T-cell (primary cell): ENCODE results near the gene FSHR. TPM values are rescaled to one million over a fixed set of nuclear protein-coding genes. Genes with fewer than 3 reads are reported as not detected.

Experiments
- ATAC-seq, 4 experiments: fragments of 200-7000 bp in 3 of 4; fragments of 150-1000 bp in 1 of 4; cut with Tn5 transposase; replicated peaks in 1 of 4; 1 replicate in 3 of 4; 2 replicates in 1 of 4; pipeline ENCODE4 v1.10.0; 2021; ENCODE audit warnings: moderate library complexity in 3 of 4, mild to moderate bottlenecking in 2 of 4, moderate number of reproducible peaks in 1 of 4
- CTCF ChIA-PET, 2 donors: fragments of 300-600 bp; sonication (Branson Sonifier 250); formaldehyde crosslinking; loops; one replicate each; lab custom pipeline; 2022; ENCODE audit warnings: antibody characterized with exemption in 2 of 2; lab: Charles Lee
- POLR2A ChIA-PET, 2 donors: fragments of 300-600 bp; sonication (Branson Sonifier 250); formaldehyde crosslinking; loops; one replicate each; lab custom pipeline; 2022; ENCODE audit warnings: antibody characterized with exemption in 2 of 2; lab: Charles Lee
- DNase-seq, 35 experiments: peaks; one replicate each; pipeline versions ENCODE4 v3.0.0 to v3.0.0-alpha.2; 2013 to 2023
- H3K27ac ChIP-seq: one replicate; pipeline ENCODE4 v1.5.1; 2013; ENCODE audit warnings: low read length
- H3K27me3 ChIP-seq, 2 experiments: replicated peaks in 1 of 2; 1 replicate in 1 of 2; 2 replicates in 1 of 2; pipeline versions ENCODE4 v1.6.1 to v1.7.0; 2013; ENCODE audit warnings: low read length in 1 of 2, mixed read lengths in 1 of 2; ENCODE audit not compliant: control insufficient read depth in 2 of 2, insufficient read depth in 2 of 2; ENCODE audit errors: extremely low read depth in 1 of 2
- H3K36me3 ChIP-seq, 2 donors: 1 replicate in 1 of 2; 2 replicates in 1 of 2; pipeline versions ENCODE4 v1.6.1 to v1.7.0; 2013; ENCODE audit warnings: low read length in 1 of 2; ENCODE audit not compliant: control insufficient read depth in 2 of 2, insufficient read depth in 1 of 2; ENCODE audit errors: extremely low read depth in 1 of 2
- H3K4me1 ChIP-seq, 2 experiments: 1 replicate in 1 of 2; 2 replicates in 1 of 2; pipeline versions ENCODE4 v1.6.1 to v1.7.0; 2013; ENCODE audit warnings: low read length in 2 of 2, mixed read lengths in 1 of 2; ENCODE audit not compliant: insufficient read depth in 2 of 2, control insufficient read depth in 1 of 2; ENCODE audit errors: extremely low read depth in 1 of 2
- H3K4me3 ChIP-seq, 2 donors: 1 replicate in 1 of 2; 2 replicates in 1 of 2; pipeline versions ENCODE4 v1.5.1 to v1.7.0; 2013; ENCODE audit warnings: mild to moderate bottlenecking in 2 of 2, low read length in 1 of 2, moderate library complexity in 1 of 2; ENCODE audit not compliant: control insufficient read depth in 1 of 2; ENCODE audit errors: extremely low read depth in 1 of 2
- H3K9me3 ChIP-seq: 2 replicates; pipeline ENCODE4 v1.7.0; 2013
- H3K27ac Mint-ChIP-seq, 2 donors: one replicate each; pipeline ENCODE4 v1.8.0; 2020 to 2021; ENCODE audit warnings: mild to moderate bottlenecking in 2 of 2, mixed read lengths in 2 of 2
- H3K27me3 Mint-ChIP-seq, 2 donors: one replicate each; pipeline ENCODE4 v1.8.0; 2021 to 2022; ENCODE audit warnings: mixed read lengths in 2 of 2
- H3K36me3 Mint-ChIP-seq: one replicate; pipeline ENCODE4 v1.8.0; 2021; ENCODE audit warnings: mixed read lengths
- H3K4me1 Mint-ChIP-seq, 3 donors: one replicate each; pipeline ENCODE4 v1.8.0; 2020 to 2022; ENCODE audit warnings: mixed read lengths in 3 of 3, mild to moderate bottlenecking in 1 of 3
- H3K4me3 Mint-ChIP-seq, 3 donors: one replicate each; pipeline ENCODE4 v1.8.0; 2020 to 2022; ENCODE audit warnings: mild to moderate bottlenecking in 3 of 3, mixed read lengths in 3 of 3, moderate library complexity in 3 of 3
- H3K9me3 Mint-ChIP-seq, 3 donors: one replicate each; pipeline ENCODE4 v1.8.0; 2020 to 2022; ENCODE audit warnings: mixed read lengths in 3 of 3
- WGBS: methylation state at CpG from one replicate; pipeline ENCODE4 v1.1.5; 2013; ENCODE audit warnings: missing lambda C conversion rate; ENCODE audit not compliant: insufficient coverage; 5-methylcytosine and 5-hydroxymethylcytosine counted together
- total RNA-seq, 35 experiments: library from RNA in 6 of 35; stranded (reverse) in 6 of 35; fragments of 120-200 nt in 1 of 35; gene quantifications; one replicate each; pipeline versions ENCODE4 v1.2.1 to v1.2.4 and lab custom pipeline; 2013 to 2026

The FSHR gene
- total RNA-seq, 5 donors from 2014 or later (not counting 1 experiment from before 2014, with no cell fraction given): not detected

- no peaks in the 10 kb centered on the region for H3K4me1 ChIP-seq
- DNase-seq (no peak), ATAC-seq (no peak)
- H3K27ac Mint-ChIP-seq: no peak overlapping the region
- no peak overlapping the region for H3K27ac ChIP-seq
- H3K4me1 Mint-ChIP-seq: no peaks in the 10 kb centered on the region
- H3K36me3 ChIP-seq: no peaks in the 10 kb centered on the region
- no peaks in the 10 kb centered on the region for H3K9me3 ChIP-seq
- peaks cover 0 to 4% of the 10 kb centered on the region in 2 donors for H3K27me3 Mint-ChIP-seq
- POLR2A ChIA-PET: no interaction called here
- H3K27me3 ChIP-seq: no peaks in the 10 kb centered on the region
- no peaks in the 10 kb centered on the region for H3K36me3 Mint-ChIP-seq
- no peak overlapping the region for H3K4me3 Mint-ChIP-seq
- CTCF ChIA-PET: interaction anchor here in 1 of 2 donors (0.6 kb wide), 1 partner anchor 29 kb away, joined by 3 read pairs; no protein-coding TSS in a partner anchor
- H3K9me3 Mint-ChIP-seq: no peaks in the 10 kb centered on the region
- WGBS: 50% methylated on average over 1 of the region's 5 CpGs
- no peak overlapping the region for H3K4me3 ChIP-seq
These were observed 220.4 kb downstream of the FSHR start for GRCh38 chr2:48933828-48934497.

DNA sequence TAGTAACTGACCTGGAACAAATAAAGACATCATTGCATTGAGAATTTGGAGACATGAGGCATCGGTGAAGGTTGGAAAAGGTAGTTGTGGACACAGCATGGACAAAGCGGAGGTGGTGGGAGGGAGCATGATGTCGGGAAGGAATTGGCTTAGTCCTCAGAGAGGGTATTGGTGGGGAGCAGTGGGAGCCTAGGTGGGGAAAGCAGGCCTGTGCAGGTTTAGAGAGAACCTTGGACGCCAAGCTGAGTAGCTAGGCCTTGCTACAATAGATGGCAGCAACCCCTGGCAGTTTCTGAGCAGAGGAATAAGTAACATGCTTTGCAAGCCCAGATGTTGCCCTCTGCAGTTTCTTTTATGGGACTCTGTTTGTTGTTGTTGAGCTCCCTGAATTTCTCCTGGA, 221.6 kb downstream of the FSHR start:
- 76% methylated on average over 4 of the region's 4 CpGs for WGBS

GRCh38 chr2:48929571-48930301, 224.6 kb downstream of the FSHR start:
- no peak for DNase-seq
- H3K4me3 ChIP-seq: no peak overlapping the region
- no peak for ATAC-seq
- H3K9me3 ChIP-seq: no peaks in the 10 kb centered on the region
- H3K27me3 Mint-ChIP-seq: peaks cover 0 to 3% of the 10 kb centered on the region in 2 donors
- CTCF ChIA-PET: no interaction called here
- H3K4me1 Mint-ChIP-seq: no peaks in the 10 kb centered on the region
- H3K36me3 Mint-ChIP-seq: no peaks in the 10 kb centered on the region
- POLR2A ChIA-PET: no interaction called here
- no CpG with 5 or more reads among the region's 6 CpGs for WGBS
- no peaks in the 10 kb centered on the region for H3K27me3 ChIP-seq
- no peak overlapping the region for H3K4me3 Mint-ChIP-seq
- H3K4me1 ChIP-seq: no peaks in the 10 kb centered on the region
- no peak overlapping the region for H3K27ac ChIP-seq
- no peaks in the 10 kb centered on the region for H3K36me3 ChIP-seq
- H3K9me3 Mint-ChIP-seq: peaks cover 0 to 2% (median 0%) of the 10 kb centered on the region in 3 donors
- H3K27ac Mint-ChIP-seq: no peak overlapping the region

More for the DNA sequence above, 221.6 kb downstream of the FSHR start:
- H3K4me3 ChIP-seq: no peak overlapping the region
- Mint-ChIP-seq H3K4me3 (no peak overlapping the region), H3K36me3 (no peaks in the 10 kb centered on the region), H3K9me3 (no peaks in the 10 kb centered on the region), H3K27ac (no peak overlapping the region), H3K4me1 (no peaks in the 10 kb centered on the region), H3K27me3 (peaks cover 0 to 3% of the 10 kb centered on the region in 2 donors)
- CTCF ChIA-PET: interaction anchor here in 1 of 2 donors (0.7 kb wide), 1 partner anchor 1634 kb away, joined by 6 read pairs; no protein-coding TSS in a partner anchor
- no peaks in the 10 kb centered on the region for H3K27me3 ChIP-seq
- H3K4me1 ChIP-seq: no peaks in the 10 kb centered on the region
- H3K9me3 ChIP-seq: no peaks in the 10 kb centered on the region
- H3K36me3 ChIP-seq: no peaks in the 10 kb centered on the region
- ATAC-seq: no peak
- POLR2A ChIA-PET: no interaction called here
- no peak overlapping the region for H3K27ac ChIP-seq
- DNase-seq: no peak

DNA sequence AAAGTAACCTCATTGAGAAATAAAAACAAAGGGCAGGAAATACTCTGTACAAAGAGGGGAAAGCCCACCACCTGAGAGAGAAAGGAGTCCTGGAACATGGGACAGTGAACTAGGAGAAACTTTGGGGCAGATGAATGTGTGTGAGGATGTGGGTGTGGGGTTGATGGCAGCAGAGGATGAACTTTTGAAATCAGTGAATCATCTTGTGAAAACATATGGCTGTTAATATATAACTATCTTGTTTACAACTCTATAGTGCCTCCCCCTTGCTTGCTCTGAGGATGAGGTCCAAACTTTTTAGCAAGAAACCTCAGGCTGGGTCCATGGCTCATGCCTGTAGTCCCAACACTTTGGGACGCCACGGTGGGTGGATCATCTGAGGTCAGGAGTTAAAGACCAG, 227.0 kb downstream of the FSHR start:
- ChIA-PET CTCF (no interaction called here), POLR2A (no interaction called here)
- DNase-seq (no peak), ATAC-seq (no peak)
- no peaks in the 10 kb centered on the region for H3K4me1 Mint-ChIP-seq
- Histone ChIP-seq H3K36me3 (no peaks in the 10 kb centered on the region), H3K4me3 (no peak overlapping the region), H3K4me1 (no peaks in the 10 kb centered on the region), H3K27ac (no peak overlapping the region), H3K27me3 (no peaks in the 10 kb centered on the region), H3K9me3 (no peaks in the 10 kb centered on the region)
- H3K9me3 Mint-ChIP-seq: peaks cover 0 to 11% (median 0%) of the 10 kb centered on the region in 3 donors
- peaks cover 0 to 7% of the 10 kb centered on the region in 2 donors for H3K27me3 Mint-ChIP-seq
- H3K36me3 Mint-ChIP-seq: no peaks in the 10 kb centered on the region
- WGBS: 70% methylated on average over 2 of the region's 2 CpGs
- no peak overlapping the region for H3K27ac Mint-ChIP-seq
- H3K4me3 Mint-ChIP-seq: no peak overlapping the region

GRCh38 chr2:48915884-48916283, 238.4 kb downstream of the FSHR start:
- Histone ChIP-seq H3K4me3 (no peak overlapping the region), H3K27me3 (no peaks in the 10 kb centered on the region), H3K27ac (no peak overlapping the region), H3K36me3 (no peaks in the 10 kb centered on the region), H3K9me3 (no peaks in the 10 kb centered on the region), H3K4me1 (no peaks in the 10 kb centered on the region)
- H3K36me3 Mint-ChIP-seq: no peaks in the 10 kb centered on the region
- POLR2A ChIA-PET: no interaction called here
- no peak overlapping the region for H3K4me3 Mint-ChIP-seq
- H3K27ac Mint-ChIP-seq: no peak overlapping the region
- no peaks in the 10 kb centered on the region for H3K4me1 Mint-ChIP-seq
- DNase-seq: no peak
- H3K27me3 Mint-ChIP-seq: peaks cover 0 to 3% of the 10 kb centered on the region in 2 donors
- ATAC-seq: no peak
- H3K9me3 Mint-ChIP-seq: peaks cover 2 to 12% (median 4%) of the 10 kb centered on the region in 3 donors
- 86% methylated on average over 19 of the region's 19 CpGs for WGBS
- CTCF ChIA-PET: no interaction called here

GRCh38 chr2:48915227-48915626, 239.1 kb downstream of the FSHR start:
- H3K9me3 Mint-ChIP-seq: peaks cover 1 to 11% (median 2%) of the 10 kb centered on the region in 3 donors
- ChIA-PET CTCF (no interaction called here), POLR2A (no interaction called here)
- no peaks in the 10 kb centered on the region for H3K36me3 Mint-ChIP-seq
- H3K4me3 Mint-ChIP-seq: no peak overlapping the region
- peaks cover 0 to 3% of the 10 kb centered on the region in 2 donors for H3K27me3 Mint-ChIP-seq
- H3K27me3 ChIP-seq: no peaks in the 10 kb centered on the region
- 74% methylated on average over 10 of the region's 10 CpGs for WGBS
- H3K4me1 ChIP-seq: no peaks in the 10 kb centered on the region
- ATAC-seq (no peak), DNase-seq (no peak)
- H3K4me1 Mint-ChIP-seq: no peaks in the 10 kb centered on the region
- no peak overlapping the region for H3K4me3 ChIP-seq
- H3K27ac ChIP-seq: no peak overlapping the region
- no peak overlapping the region for H3K27ac Mint-ChIP-seq
- no peaks in the 10 kb centered on the region for H3K36me3 ChIP-seq
- no peaks in the 10 kb centered on the region for H3K9me3 ChIP-seq
